ENCODE data around the gene IQCK.

GRCh38 chr16:19842426-19843157, 124.5 kb downstream of the IQCK start:
- no peak for TF ChIP-seq POLR2AphosphoS5 (IDR thresholded peaks at IDR 0.05)
- no peak for TF ChIP-seq CTCF (IDR thresholded peaks at IDR 0.05)

Measured in stomach (tissue), 4 donors.